GM12874 (cell line): ENCODE data around the gene MGAT3.

Experiments
- CTCF ChIP-seq: IDR thresholded peaks from 2 replicates; pipeline ENCODE4 v1.5.1; 2011; ENCODE audit warnings: low read depth, mild to moderate bottlenecking, control low read depth, low read length, moderate library complexity; ENCODE audit not compliant: insufficient read depth

Gene MGAT3

GRCh38 chr22:39466228-39467006, 9.6 kb downstream of the MGAT3 start:
- no peak for TF ChIP-seq CTCF

GRCh38 chr22:39467390-39467895, 10.6 kb downstream of the MGAT3 start:
- TF ChIP-seq CTCF = no peak

GRCh38 chr22:39468487-39469325, 11.9 kb downstream of the MGAT3 start:
- no peak for TF ChIP-seq CTCF

- TF ChIP-seq CTCF = no peak
Observed at GRCh38 chr22:39469326-39469680, 12.5 kb downstream of the MGAT3 start.

GRCh38 chr22:39469681-39470450, 13.1 kb downstream of the MGAT3 start:
- no peak for TF ChIP-seq CTCF

GRCh38 chr22:39470451-39471291, 13.9 kb downstream of the MGAT3 start:
- no peak for TF ChIP-seq CTCF
